H9 (cell line): ENCODE results near the gene PNMA8A. TPM values are rescaled to one million over a fixed set of nuclear protein-coding genes. Genes with fewer than 3 reads are reported as not detected.

Experiments used
- DNase-seq: peaks from one replicate; pipeline ENCODE4 v3.0.0-alpha.2; 2017
- H2AFZ ChIP-seq: one replicate; pipeline ENCODE4 v1.6.1; 2013; ENCODE audit warnings: mild to moderate bottlenecking, low read length, control low read depth, moderate library complexity
- H2AK5ac ChIP-seq: 2 replicates; pipeline ENCODE4 v1.6.1; 2013; ENCODE audit warnings: low read length, control low read depth, mixed read lengths; ENCODE audit not compliant: insufficient read length
- H2BK120ac ChIP-seq: one replicate; pipeline ENCODE4 v1.6.1; 2013; ENCODE audit warnings: low read depth, mild to moderate bottlenecking, low read length, control low read depth, inconsistent platforms; ENCODE audit not compliant: poor library complexity, severe bottlenecking
- H2BK12ac ChIP-seq: 2 replicates; pipeline ENCODE4 v1.6.1; 2013; ENCODE audit warnings: low read length, control low read depth, mixed read lengths, low read depth; ENCODE audit not compliant: insufficient read length
- H2BK15ac ChIP-seq: 2 replicates; pipeline ENCODE4 v1.6.1; 2013; ENCODE audit warnings: low read depth, low read length, control low read depth
- H2BK20ac ChIP-seq: one replicate; pipeline ENCODE4 v1.6.1; 2013; ENCODE audit warnings: low read depth, mild to moderate bottlenecking, low read length, control low read depth, inconsistent platforms; ENCODE audit not compliant: poor library complexity, severe bottlenecking
- H2BK5ac ChIP-seq: 2 replicates; pipeline ENCODE4 v1.6.1; 2013; ENCODE audit warnings: low read length, control low read depth, mixed read lengths; ENCODE audit not compliant: insufficient read length
- H3K14ac ChIP-seq: 2 replicates; pipeline ENCODE4 v1.6.1; 2013; ENCODE audit warnings: low read length, control low read depth; ENCODE audit not compliant: insufficient read depth
- H3K18ac ChIP-seq: 2 replicates; pipeline ENCODE4 v1.6.1; 2013; ENCODE audit warnings: low read depth, mild to moderate bottlenecking, mixed read lengths, low read length, control low read depth; ENCODE audit not compliant: insufficient read length
- H3K23ac ChIP-seq: 2 replicates; pipeline ENCODE4 v1.6.1; 2013; ENCODE audit warnings: low read length, control low read depth, mixed read lengths, low read depth; ENCODE audit not compliant: insufficient read length
- H3K23me2 ChIP-seq: 2 replicates; pipeline ENCODE4 v1.6.1; 2013; ENCODE audit warnings: low read depth, mild to moderate bottlenecking, mixed read lengths, low read length, control low read depth; ENCODE audit not compliant: insufficient read length, poor library complexity, severe bottlenecking
- H3K27ac ChIP-seq: 2 replicates; pipeline ENCODE4 v1.5.1; 2013; ENCODE audit warnings: low read length, control low read depth, mixed read lengths, low read depth; ENCODE audit not compliant: insufficient read length
- H3K27me3 ChIP-seq: 2 replicates; pipeline ENCODE4 v1.6.1; 2013; ENCODE audit warnings: low read length, control low read depth, inconsistent platforms; ENCODE audit not compliant: insufficient read depth
- H3K4ac ChIP-seq: 2 replicates; pipeline ENCODE4 v1.6.1; 2013; ENCODE audit warnings: low read depth, mild to moderate bottlenecking, control low read depth, inconsistent platforms, low read length, moderate library complexity
- H3K4me1 ChIP-seq: 2 replicates; pipeline ENCODE4 v1.6.1; 2013; ENCODE audit warnings: low read length, control low read depth, inconsistent platforms; ENCODE audit not compliant: insufficient read depth
- H3K4me2 ChIP-seq: 2 replicates; pipeline ENCODE4 v1.6.1; 2013; ENCODE audit warnings: low read length, control low read depth, mixed read lengths; ENCODE audit not compliant: insufficient read length, insufficient read depth
- H3K56ac ChIP-seq: 2 replicates; pipeline ENCODE4 v1.6.1; 2013; ENCODE audit warnings: low read depth, mild to moderate bottlenecking, mixed read lengths, low read length, control low read depth; ENCODE audit not compliant: insufficient read length
- H3K79me1 ChIP-seq: 2 replicates; pipeline ENCODE4 v1.6.1; 2013; ENCODE audit warnings: low read depth, mild to moderate bottlenecking, moderate library complexity, low read length, control low read depth, inconsistent platforms; ENCODE audit not compliant: insufficient read depth, poor library complexity, severe bottlenecking
- H3K79me2 ChIP-seq: 2 replicates; pipeline ENCODE4 v1.6.1; 2013; ENCODE audit warnings: low read length, control low read depth, inconsistent platforms; ENCODE audit not compliant: insufficient read depth
- H3K9ac ChIP-seq: 2 replicates; pipeline ENCODE4 v1.6.1; 2013; ENCODE audit warnings: low read length, control low read depth, mixed read lengths; ENCODE audit not compliant: insufficient read length; ENCODE audit errors: extremely low read depth
- H3K9me3 ChIP-seq: one replicate; pipeline ENCODE4 v1.6.1; 2013; ENCODE audit warnings: low read depth, low read length, inconsistent platforms; ENCODE audit not compliant: control insufficient read depth
- H3T11ph ChIP-seq: one replicate; pipeline ENCODE4 v1.6.1; 2013; ENCODE audit warnings: mild to moderate bottlenecking, low read length, control low read depth, inconsistent platforms
- H4K20me1 ChIP-seq: one replicate; pipeline ENCODE4 v1.6.1; 2013; ENCODE audit not compliant: control insufficient read depth, insufficient read length, insufficient read depth
- H4K5ac ChIP-seq: 2 replicates; pipeline ENCODE4 v1.6.1; 2013; ENCODE audit warnings: low read depth, mild to moderate bottlenecking, mixed read lengths, low read length, control low read depth; ENCODE audit not compliant: insufficient read length
- H4K8ac ChIP-seq: replicated peaks from 2 replicates; pipeline ENCODE4 v1.6.1; 2013; ENCODE audit warnings: low read length, control low read depth, mixed read lengths, low read depth; ENCODE audit not compliant: insufficient read length
- H4K91ac ChIP-seq: 2 replicates; pipeline ENCODE4 v1.6.1; 2013; ENCODE audit warnings: low read depth, mild to moderate bottlenecking, moderate library complexity, mixed read lengths, low read length, control low read depth; ENCODE audit not compliant: insufficient read length
- H3K27ac Mint-ChIP-seq, 3 experiments: 2 replicates in 2 of 3; 3 replicates in 1 of 3; pipeline ENCODE4 v1.8.0; 2020 to 2021; ENCODE audit warnings: mixed read lengths in 3 of 3, mild to moderate bottlenecking in 1 of 3, moderate library complexity in 1 of 3
- H3K27me3 Mint-ChIP-seq: 2 replicates; pipeline ENCODE4 v1.8.0; 2021; ENCODE audit warnings: low read depth, mild to moderate bottlenecking, moderate library complexity, mixed read lengths
- H3K36me3 Mint-ChIP-seq, 3 experiments: 2 replicates in 2 of 3; 3 replicates in 1 of 3; pipeline ENCODE4 v1.8.0; 2020 to 2021; ENCODE audit warnings: low read depth in 3 of 3, mixed read lengths in 3 of 3; ENCODE audit not compliant: insufficient read depth in 1 of 3
- H3K4me1 Mint-ChIP-seq, 2 experiments: 2 replicates each; pipeline ENCODE4 v1.8.0; 2020; ENCODE audit warnings: mixed read lengths in 2 of 2
- H3K4me3 Mint-ChIP-seq, 2 experiments: 2 replicates in 1 of 2; 3 replicates in 1 of 2; pipeline ENCODE4 v1.8.0; 2020 to 2021; ENCODE audit warnings: mild to moderate bottlenecking in 2 of 2, mixed read lengths in 2 of 2, moderate library complexity in 1 of 2
- H3K9me3 Mint-ChIP-seq, 2 experiments: 2 replicates in 1 of 2; 3 replicates in 1 of 2; pipeline ENCODE4 v1.8.0; 2020; ENCODE audit warnings: mild to moderate bottlenecking in 2 of 2, mixed read lengths in 2 of 2, moderate library complexity in 1 of 2
- WGBS: extraction: QIAGEN DNeasy Blood & Tissue Kit; methylation state at CpG from one replicate; pipeline ENCODE4 v1.1.7; 2013; ENCODE audit warnings: missing lambda C conversion rate, low lambda C conversion rate, mixed read lengths; ENCODE audit not compliant: insufficient read length; ENCODE audit errors: extremely low coverage; 5-methylcytosine and 5-hydroxymethylcytosine counted together
- total RNA-seq: library from RNA; stranded (reverse); gene quantifications from 2 replicates; pipeline ENCODE4 v1.2.1, GENCODE V29; 2021
- TF ChIP-seq, protein P1 (sequence below): fragments of 200-600 bp; sonication (generic); conservative IDR thresholded peaks from 3 replicates; pipeline ENCODE4 v1.8.0; 2021; ENCODE audit warnings: antibody characterized with exemption, mild to moderate bottlenecking

The PNMA8A gene
- total RNA-seq, 1 experiment from 2014 or later = 22.6 TPM

DNA sequence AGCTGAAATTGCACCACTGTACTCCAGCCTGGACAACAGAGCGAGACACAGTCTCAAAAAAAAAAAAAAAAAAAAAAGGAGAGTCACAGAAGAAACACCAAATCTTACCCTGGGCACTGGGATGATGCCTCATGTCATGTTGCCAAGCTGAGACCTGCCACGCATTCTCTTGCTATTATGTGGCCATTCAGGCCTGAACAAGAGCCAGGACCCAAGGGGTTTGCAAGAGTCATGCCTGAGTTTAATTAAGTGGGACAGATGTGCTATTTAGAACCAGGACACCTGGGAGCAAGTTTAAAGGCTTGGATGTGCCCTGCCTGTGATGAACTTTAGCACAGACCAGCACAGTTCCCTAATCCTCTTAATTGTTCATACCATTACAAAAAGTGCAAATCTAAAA is 9.8 kb downstream of the PNMA8A start:
- no peak overlapping the region for H3K4me3 Mint-ChIP-seq
- H3K27me3 ChIP-seq = no peaks in the 10 kb centered on the region
- no peak overlapping the region for H2BK15ac ChIP-seq
- no peak overlapping the region for H3K56ac ChIP-seq
- no peaks in the 10 kb centered on the region for H3K79me2 ChIP-seq
- H2BK12ac ChIP-seq = no peak overlapping the region
- H3K9me3 Mint-ChIP-seq = no peaks in the 10 kb centered on the region
- peaks cover 0 to 12% (median 7%) of the 10 kb centered on the region in 3 experiments; a peak in 5 of 7 replicates for H3K36me3 Mint-ChIP-seq
- no CpG with 5 or more reads among the region's 2 CpGs for WGBS
- no peaks in the 10 kb centered on the region for H3K27me3 Mint-ChIP-seq
- no peaks in the 10 kb centered on the region for H4K20me1 ChIP-seq
- no peak overlapping the region for H3K27ac Mint-ChIP-seq
- H3K9ac ChIP-seq = no peak overlapping the region
- peaks cover 0 to 4% of the 10 kb centered on the region in 2 experiments; a peak in 1 of 4 replicates for H3K4me1 Mint-ChIP-seq
- no peak overlapping the region for H4K5ac ChIP-seq
- H3K18ac ChIP-seq = no peak overlapping the region
- H3K23me2 ChIP-seq = no peaks in the 10 kb centered on the region
- no peak overlapping the region for H2AK5ac ChIP-seq
- TF ChIP-seq, protein P1, sequence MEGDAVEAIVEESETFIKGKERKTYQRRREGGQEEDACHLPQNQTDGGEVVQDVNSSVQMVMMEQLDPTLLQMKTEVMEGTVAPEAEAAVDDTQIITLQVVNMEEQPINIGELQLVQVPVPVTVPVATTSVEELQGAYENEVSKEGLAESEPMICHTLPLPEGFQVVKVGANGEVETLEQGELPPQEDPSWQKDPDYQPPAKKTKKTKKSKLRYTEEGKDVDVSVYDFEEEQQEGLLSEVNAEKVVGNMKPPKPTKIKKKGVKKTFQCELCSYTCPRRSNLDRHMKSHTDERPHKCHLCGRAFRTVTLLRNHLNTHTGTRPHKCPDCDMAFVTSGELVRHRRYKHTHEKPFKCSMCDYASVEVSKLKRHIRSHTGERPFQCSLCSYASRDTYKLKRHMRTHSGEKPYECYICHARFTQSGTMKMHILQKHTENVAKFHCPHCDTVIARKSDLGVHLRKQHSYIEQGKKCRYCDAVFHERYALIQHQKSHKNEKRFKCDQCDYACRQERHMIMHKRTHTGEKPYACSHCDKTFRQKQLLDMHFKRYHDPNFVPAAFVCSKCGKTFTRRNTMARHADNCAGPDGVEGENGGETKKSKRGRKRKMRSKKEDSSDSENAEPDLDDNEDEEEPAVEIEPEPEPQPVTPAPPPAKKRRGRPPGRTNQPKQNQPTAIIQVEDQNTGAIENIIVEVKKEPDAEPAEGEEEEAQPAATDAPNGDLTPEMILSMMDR = no peak
- no peak overlapping the region for H3T11ph ChIP-seq
- no peak overlapping the region for H3K14ac ChIP-seq
- no peak overlapping the region for H4K91ac ChIP-seq
- H3K4me1 ChIP-seq = no peaks in the 10 kb centered on the region
- H2AFZ ChIP-seq = no peak overlapping the region
- H3K27ac ChIP-seq = no peak overlapping the region
- no peaks in the 10 kb centered on the region for H3K9me3 ChIP-seq
- H3K4ac ChIP-seq = no peak overlapping the region
- H2BK20ac ChIP-seq = no peak overlapping the region
- no peak overlapping the region for H3K23ac ChIP-seq
- H2BK5ac ChIP-seq = no peak overlapping the region
- H3K79me1 ChIP-seq = no peaks in the 10 kb centered on the region
- no peak overlapping the region for H4K8ac ChIP-seq
- DNase-seq = no peak
- H2BK120ac ChIP-seq = no peak overlapping the region
- no peak overlapping the region for H3K4me2 ChIP-seq
